ENCODE data around the gene SLCO3A1.

Gene SLCO3A1

GRCh38 chr15:92003515-92004067, 150.1 kb downstream of the SLCO3A1 start:
- no peak for DNase-seq (ENCODE audit: low read depth)

- DNase-seq (ENCODE audit: low read depth), result no peak
Measured at GRCh38 chr15:92005154-92005553, 151.6 kb downstream of the SLCO3A1 start.

GRCh38 chr15:92006186-92007028, 152.9 kb downstream of the SLCO3A1 start:
- no peak for DNase-seq (ENCODE audit: low read depth)

- DNase-seq (ENCODE audit: low read depth), result no peak
Measured at GRCh38 chr15:92009162-92009561, 155.7 kb downstream of the SLCO3A1 start.

GRCh38 chr15:92011611-92012367, 158.3 kb downstream of the SLCO3A1 start:
- no peak for DNase-seq (ENCODE audit: low read depth)

- no peak for DNase-seq (ENCODE audit: low read depth)
Measured at GRCh38 chr15:92012368-92012629, 158.8 kb downstream of the SLCO3A1 start.

- DNase-seq (ENCODE audit: low read depth), result no peak
Measured at GRCh38 chr15:92012881-92013280, 159.4 kb downstream of the SLCO3A1 start.

- no peak for DNase-seq (ENCODE audit: low read depth)
Measured at GRCh38 chr15:92014281-92015030, 160.9 kb downstream of the SLCO3A1 start.

GRCh38 chr15:92017882-92018534, 164.5 kb downstream of the SLCO3A1 start:
- DNase-seq (ENCODE audit: low read depth), result no peak

GRCh38 chr15:92018535-92019239, 165.2 kb downstream of the SLCO3A1 start:
- no peak for DNase-seq (ENCODE audit: low read depth)

- DNase-seq (ENCODE audit: low read depth), result no peak
Measured at GRCh38 chr15:92019706-92020105, 166.2 kb downstream of the SLCO3A1 start.

- no peak for DNase-seq (ENCODE audit: low read depth)
Measured at GRCh38 chr15:92020207-92020606, 166.7 kb downstream of the SLCO3A1 start.

- DNase-seq (ENCODE audit: low read depth), result no peak
Measured at GRCh38 chr15:92020804-92021203, 167.3 kb downstream of the SLCO3A1 start.

GRCh38 chr15:92021792-92022191, 168.3 kb downstream of the SLCO3A1 start:
- no peak for DNase-seq (ENCODE audit: low read depth)

GRCh38 chr15:92023965-92024364, 170.5 kb downstream of the SLCO3A1 start:
- DNase-seq (ENCODE audit: low read depth), result no peak

- no peak for DNase-seq (ENCODE audit: low read depth)
Measured at GRCh38 chr15:92025706-92026270, 172.3 kb downstream of the SLCO3A1 start.

GRCh38 chr15:92028389-92028724, 174.8 kb downstream of the SLCO3A1 start:
- no peak for DNase-seq (ENCODE audit: low read depth)

GRCh38 chr15:92029767-92030166, 176.3 kb downstream of the SLCO3A1 start:
- no peak for DNase-seq (ENCODE audit: low read depth)

- no peak for DNase-seq (ENCODE audit: low read depth)
Measured at GRCh38 chr15:92033314-92033713, 179.8 kb downstream of the SLCO3A1 start.

GRCh38 chr15:92033723-92034122, 180.2 kb downstream of the SLCO3A1 start:
- no peak for DNase-seq (ENCODE audit: low read depth)

GRCh38 chr15:92034227-92034626, 180.7 kb downstream of the SLCO3A1 start:
- no peak for DNase-seq (ENCODE audit: low read depth)
